BLaER1 treated with 17β-estradiol and CSF1 and Interleukin-3, amounts not matched to agents 10 nM and 100 nM (cell line): ENCODE results near the gene FRY.

ENCODE experiments used
- H3K27ac ChIP-seq, 11 experiments: shearing (Covaris generic); formaldehyde crosslinking; 2 replicates each; pipeline ENCODE4 v1.8.1; 2022
- H3K27me3 ChIP-seq, 11 experiments: shearing (Covaris generic); formaldehyde crosslinking; 2 replicates each; pipeline ENCODE4 v1.8.1; 2022
- H3K36me3 ChIP-seq, 11 experiments: shearing (Covaris generic); formaldehyde crosslinking; 2 replicates each; pipeline ENCODE4 v1.8.1; 2022
- H3K4me1 ChIP-seq, 10 experiments: shearing (Covaris generic); formaldehyde crosslinking; 2 replicates each; pipeline ENCODE4 v1.8.1; 2022
- H3K4me2 ChIP-seq, 11 experiments: shearing (Covaris generic); formaldehyde crosslinking; 2 replicates each; pipeline ENCODE4 v1.8.1; 2022
- H3K4me3 ChIP-seq, 10 experiments: shearing (Covaris generic); formaldehyde crosslinking; 2 replicates each; pipeline ENCODE4 v1.8.1; 2022
- H3K9ac ChIP-seq, 11 experiments: shearing (Covaris generic); formaldehyde crosslinking; 2 replicates each; pipeline ENCODE4 v1.8.1; 2022
- H3K9me3 ChIP-seq, 11 experiments: shearing (Covaris generic); formaldehyde crosslinking; replicated peaks in 1 of 11; 2 replicates each; pipeline ENCODE4 v1.8.1; 2022
- H4K20me1 ChIP-seq, 11 experiments: shearing (Covaris generic); formaldehyde crosslinking; 2 replicates each; pipeline ENCODE4 v1.8.1; 2022
- Cebpa-rat ChIP-seq, 11 experiments: shearing (Covaris generic); IDR thresholded peaks; 2 replicates each; pipeline ENCODE4 v1.8.1; 2022

Gene FRY

GRCh38 chr13:32010136-32010535 is 21.4 kb upstream of the FRY start:
- no peaks in the 10 kb centered on the region for H3K4me1 ChIP-seq
- H3K27ac ChIP-seq: no peak overlapping the region
- TF ChIP-seq Cebpa-rat (IDR thresholded peaks at IDR 0.05): no peak
- H3K36me3 ChIP-seq: no peaks in the 10 kb centered on the region
- no peak overlapping the region for H3K4me2 ChIP-seq
- no peak overlapping the region for H3K9ac ChIP-seq
- H3K27me3 ChIP-seq: no peaks in the 10 kb centered on the region
- no peaks in the 10 kb centered on the region for H3K9me3 ChIP-seq
- H3K4me3 ChIP-seq: no peak overlapping the region
- H4K20me1 ChIP-seq: no peaks in the 10 kb centered on the region

- H3K4me3 ChIP-seq: no peak overlapping the region
- no peaks in the 10 kb centered on the region for H3K9me3 ChIP-seq
- no peak for TF ChIP-seq Cebpa-rat (IDR thresholded peaks at IDR 0.05)
- H3K36me3 ChIP-seq: no peaks in the 10 kb centered on the region
- no peaks in the 10 kb centered on the region for H4K20me1 ChIP-seq
- H3K4me1 ChIP-seq: no peaks in the 10 kb centered on the region
- no peak overlapping the region for H3K9ac ChIP-seq
- no peak overlapping the region for H3K27ac ChIP-seq
- H3K27me3 ChIP-seq: no peaks in the 10 kb centered on the region
- H3K4me2 ChIP-seq: no peak overlapping the region
Measured at GRCh38 chr13:32011971-32012370, 19.6 kb upstream of the FRY start.

GRCh38 chr13:32013181-32013580 is 18.4 kb upstream of the FRY start:
- Histone ChIP-seq H3K4me2 (no peak overlapping the region), H3K4me1 (peaks cover 0 to 12% (median 0%) of the 10 kb centered on the region in 10 experiments; a peak in 5 of 20 replicates), H3K36me3 (no peaks in the 10 kb centered on the region), H3K4me3 (no peak overlapping the region), H4K20me1 (no peaks in the 10 kb centered on the region), H3K27me3 (no peaks in the 10 kb centered on the region), H3K27ac (no peak overlapping the region), H3K9ac (no peak overlapping the region), H3K9me3 (no peaks in the 10 kb centered on the region)
- TF ChIP-seq Cebpa-rat (IDR thresholded peaks at IDR 0.05): no peak

- no peaks in the 10 kb centered on the region for H4K20me1 ChIP-seq
- no peak overlapping the region for H3K9ac ChIP-seq
- peaks cover 0 to 12% (median 0%) of the 10 kb centered on the region in 10 experiments; a peak in 5 of 20 replicates for H3K4me1 ChIP-seq
- H3K9me3 ChIP-seq: no peaks in the 10 kb centered on the region
- H3K27ac ChIP-seq: no peak overlapping the region
- no peak for TF ChIP-seq Cebpa-rat (IDR thresholded peaks at IDR 0.05)
- no peaks in the 10 kb centered on the region for H3K36me3 ChIP-seq
- H3K27me3 ChIP-seq: no peaks in the 10 kb centered on the region
- H3K4me3 ChIP-seq: no peak overlapping the region
- H3K4me2 ChIP-seq: no peak overlapping the region
Measured at GRCh38 chr13:32016119-32016518, 15.5 kb upstream of the FRY start.

- no peak overlapping the region for H3K4me3 ChIP-seq
Measured at GRCh38 chr13:32016631-32017030, 14.9 kb upstream of the FRY start.

GRCh38 chr13:32017474-32017873 is 14.1 kb upstream of the FRY start:
- no peaks in the 10 kb centered on the region for H3K9me3 ChIP-seq
- no peak for TF ChIP-seq Cebpa-rat (IDR thresholded peaks at IDR 0.05)

More at GRCh38 chr13:32016631-32017030, 14.9 kb upstream of the FRY start:
- H3K9ac ChIP-seq: no peak overlapping the region
- TF ChIP-seq Cebpa-rat (IDR thresholded peaks at IDR 0.05): no peak
- no peaks in the 10 kb centered on the region for H3K9me3 ChIP-seq
- H3K4me2 ChIP-seq: no peak overlapping the region
- H4K20me1 ChIP-seq: no peaks in the 10 kb centered on the region
- no peaks in the 10 kb centered on the region for H3K36me3 ChIP-seq
- no peak overlapping the region for H3K27ac ChIP-seq
- no peaks in the 10 kb centered on the region for H3K27me3 ChIP-seq
- peaks cover 0 to 12% (median 0%) of the 10 kb centered on the region in 10 experiments; a peak in 5 of 20 replicates for H3K4me1 ChIP-seq

GRCh38 chr13:32019612-32020233 is 11.9 kb upstream of the FRY start:
- TF ChIP-seq Cebpa-rat (IDR thresholded peaks at IDR 0.05): no peak
- Histone ChIP-seq H3K4me3 (no peak overlapping the region), H3K4me1 (peaks cover 0 to 12% (median 0%) of the 10 kb centered on the region in 10 experiments; a peak in 5 of 20 replicates), H3K27me3 (no peaks in the 10 kb centered on the region), H3K9ac (no peak overlapping the region), H3K9me3 (no peaks in the 10 kb centered on the region), H3K36me3 (no peaks in the 10 kb centered on the region), H3K4me2 (no peak overlapping the region), H3K27ac (no peak overlapping the region), H4K20me1 (no peaks in the 10 kb centered on the region)

More at GRCh38 chr13:32017474-32017873, 14.1 kb upstream of the FRY start:
- no peaks in the 10 kb centered on the region for H3K27me3 ChIP-seq
- no peaks in the 10 kb centered on the region for H4K20me1 ChIP-seq
- H3K9ac ChIP-seq: no peak overlapping the region
- peaks cover 0 to 12% (median 0%) of the 10 kb centered on the region in 10 experiments; a peak in 5 of 20 replicates for H3K4me1 ChIP-seq
- no peak overlapping the region for H3K27ac ChIP-seq
- peak overlapping the region in 3 of 11 experiments; percentile 3 to 13 (median 10); a peak in 2 of 22 replicates for H3K4me2 ChIP-seq
- no peaks in the 10 kb centered on the region for H3K36me3 ChIP-seq
- H3K4me3 ChIP-seq: no peak overlapping the region

- no peak overlapping the region for H3K4me3 ChIP-seq
- no peak overlapping the region for H3K4me2 ChIP-seq
- H3K4me1 ChIP-seq: peaks cover 0 to 12% (median 0%) of the 10 kb centered on the region in 10 experiments; a peak in 5 of 20 replicates
- H3K27ac ChIP-seq: no peak overlapping the region
- no peaks in the 10 kb centered on the region for H4K20me1 ChIP-seq
- TF ChIP-seq Cebpa-rat (IDR thresholded peaks at IDR 0.05): no peak
- H3K36me3 ChIP-seq: no peaks in the 10 kb centered on the region
- H3K9me3 ChIP-seq: no peaks in the 10 kb centered on the region
- H3K27me3 ChIP-seq: no peaks in the 10 kb centered on the region
- H3K9ac ChIP-seq: no peak overlapping the region
Measured at GRCh38 chr13:32021785-32022184, 9.8 kb upstream of the FRY start.

- Histone ChIP-seq H3K36me3 (no peaks in the 10 kb centered on the region), H3K4me1 (peaks cover 0 to 9% (median 0%) of the 10 kb centered on the region in 10 experiments; a peak in 5 of 20 replicates)
- TF ChIP-seq Cebpa-rat (IDR thresholded peaks at IDR 0.05): no peak
Measured at GRCh38 chr13:32022311-32022710, 9.3 kb upstream of the FRY start.

GRCh38 chr13:32023096-32023495 is 8.5 kb upstream of the FRY start:
- Histone ChIP-seq H3K9me3 (no peaks in the 10 kb centered on the region), H3K4me1 (peaks cover 0 to under 1% (median 0%) of the 10 kb centered on the region in 10 experiments; a peak in 1 of 20 replicates), H3K4me3 (no peak overlapping the region), H3K36me3 (no peaks in the 10 kb centered on the region), H3K9ac (no peak overlapping the region), H3K4me2 (no peak overlapping the region), H3K27me3 (no peaks in the 10 kb centered on the region), H4K20me1 (no peaks in the 10 kb centered on the region), H3K27ac (no peak overlapping the region)
- TF ChIP-seq Cebpa-rat (IDR thresholded peaks at IDR 0.05): no peak

More at GRCh38 chr13:32022311-32022710, 9.3 kb upstream of the FRY start:
- no peak overlapping the region for H3K4me2 ChIP-seq
- H3K27ac ChIP-seq: no peak overlapping the region
- no peaks in the 10 kb centered on the region for H3K27me3 ChIP-seq
- H3K9me3 ChIP-seq: no peaks in the 10 kb centered on the region
- H4K20me1 ChIP-seq: no peaks in the 10 kb centered on the region
- no peak overlapping the region for H3K4me3 ChIP-seq
- no peak overlapping the region for H3K9ac ChIP-seq
